Fibroblast of lung (primary cell): ENCODE results near the gene APBB1IP. TPM values are rescaled to one million over a fixed set of nuclear protein-coding genes. Genes with fewer than 3 reads are reported as not detected.
"Not testable (repeated sequence)": the region's sequence is repeated elsewhere in the genome, so short reads cannot be mapped to it uniquely, and the experiment has no call there.

Source experiments
- DNase-seq, 2 donors: peaks; one replicate each; pipeline versions ENCODE4 v3.0.0 to v3.0.0-alpha.2; 2010; ENCODE audit warnings: low read depth in 2 of 2
- H2AFZ ChIP-seq: 2 replicates; pipeline ENCODE4 v1.5.1; 2012; ENCODE audit warnings: low read length, control low read depth, inconsistent platforms
- H3K27ac ChIP-seq: 2 replicates; pipeline ENCODE4 v1.5.1; 2011; ENCODE audit warnings: low read length, control low read depth; ENCODE audit not compliant: insufficient read depth
- H3K27me3 ChIP-seq: 2 replicates; pipeline ENCODE4 v1.5.1; 2011; ENCODE audit warnings: mild to moderate bottlenecking, low read length; ENCODE audit not compliant: control insufficient read depth, insufficient read depth
- H3K36me3 ChIP-seq: 2 replicates; pipeline ENCODE4 v1.5.1; 2011; ENCODE audit warnings: low read length; ENCODE audit not compliant: control insufficient read depth, insufficient read depth
- H3K4me1 ChIP-seq: 2 replicates; pipeline ENCODE4 v1.5.1; 2011; ENCODE audit warnings: low read length; ENCODE audit not compliant: control insufficient read depth, insufficient read depth; ENCODE audit errors: extremely low read depth
- H3K4me2 ChIP-seq: 2 replicates; pipeline ENCODE4 v1.5.1; 2011; ENCODE audit warnings: low read length, control low read depth; ENCODE audit not compliant: insufficient read depth; ENCODE audit errors: extremely low read depth
- H3K4me3 ChIP-seq, 4 experiments: fragments of 200-600 bp in 1 of 4; sonication (generic) in 1 of 4; replicated peaks in 1 of 4; 2 replicates each; pipeline ENCODE4 v1.5.1; 2011 to 2016; ENCODE audit warnings: low read length in 4 of 4, low read depth in 3 of 4, mild to moderate bottlenecking in 3 of 4, control low read depth in 2 of 4, inconsistent platforms in 1 of 4, mixed read lengths in 1 of 4; ENCODE audit not compliant: insufficient read depth in 1 of 4; ENCODE audit errors: control extremely low read depth in 1 of 4
- H3K79me2 ChIP-seq: 2 replicates; pipeline ENCODE4 v1.5.1; 2012; ENCODE audit warnings: mild to moderate bottlenecking, low read length, inconsistent platforms; ENCODE audit not compliant: control insufficient read depth, insufficient read depth
- H3K9ac ChIP-seq: 2 replicates; pipeline ENCODE4 v1.5.1; 2011; ENCODE audit warnings: mild to moderate bottlenecking, low read length, control low read depth; ENCODE audit not compliant: insufficient read depth
- H3K9me3 ChIP-seq: 2 replicates; pipeline ENCODE4 v1.5.1; 2012; ENCODE audit warnings: low read depth, low read length; ENCODE audit not compliant: control insufficient read depth, insufficient read depth
- H4K20me1 ChIP-seq: 2 replicates; pipeline ENCODE4 v1.5.1; 2011; ENCODE audit warnings: low read length; ENCODE audit not compliant: control insufficient read depth, insufficient read depth; ENCODE audit errors: extremely low read depth
- EZH2 ChIP-seq: IDR thresholded peaks from 2 replicates; pipeline ENCODE4 v1.5.1; 2012; ENCODE audit warnings: low read length, control low read depth, mild to moderate bottlenecking; ENCODE audit errors: missing control alignments
- polyA plus RNA-seq, 2 donors: library from polyadenylated mRNA; depleted of rRNA in 1 of 2; stranded (reverse) in 1 of 2; unstranded in 1 of 2; fragments of >200 nt; gene quantifications; 2 replicates each; pipeline ENCODE4 v1.2.1, GENCODE V29; 2011 to 2012; ENCODE audit warnings: missing spikeins in 1 of 2
- total RNA-seq: library from RNA; depleted of rRNA; stranded (reverse); fragments of >200 nt; gene quantifications from 2 replicates; pipeline ENCODE4 v1.2.1, GENCODE V29; 2014
- TF ChIP-seq, protein P1 (sequence below), 2 donors: IDR thresholded peaks in 1 of 2; conservative IDR thresholded peaks in 1 of 2; 1 replicate in 1 of 2; 2 replicates in 1 of 2; pipeline ENCODE4 v1.5.1; 2011 to 2012; ENCODE audit warnings: low read length in 2 of 2, control low read depth in 1 of 2, inconsistent platforms in 1 of 2, low read depth in 1 of 2, mild to moderate bottlenecking in 1 of 2

Gene APBB1IP
- total and polyA plus RNA-seq, 2 donors (not counting 1 experiment from before 2014, with no cell fraction given), result 1.5 TPM

DNA sequence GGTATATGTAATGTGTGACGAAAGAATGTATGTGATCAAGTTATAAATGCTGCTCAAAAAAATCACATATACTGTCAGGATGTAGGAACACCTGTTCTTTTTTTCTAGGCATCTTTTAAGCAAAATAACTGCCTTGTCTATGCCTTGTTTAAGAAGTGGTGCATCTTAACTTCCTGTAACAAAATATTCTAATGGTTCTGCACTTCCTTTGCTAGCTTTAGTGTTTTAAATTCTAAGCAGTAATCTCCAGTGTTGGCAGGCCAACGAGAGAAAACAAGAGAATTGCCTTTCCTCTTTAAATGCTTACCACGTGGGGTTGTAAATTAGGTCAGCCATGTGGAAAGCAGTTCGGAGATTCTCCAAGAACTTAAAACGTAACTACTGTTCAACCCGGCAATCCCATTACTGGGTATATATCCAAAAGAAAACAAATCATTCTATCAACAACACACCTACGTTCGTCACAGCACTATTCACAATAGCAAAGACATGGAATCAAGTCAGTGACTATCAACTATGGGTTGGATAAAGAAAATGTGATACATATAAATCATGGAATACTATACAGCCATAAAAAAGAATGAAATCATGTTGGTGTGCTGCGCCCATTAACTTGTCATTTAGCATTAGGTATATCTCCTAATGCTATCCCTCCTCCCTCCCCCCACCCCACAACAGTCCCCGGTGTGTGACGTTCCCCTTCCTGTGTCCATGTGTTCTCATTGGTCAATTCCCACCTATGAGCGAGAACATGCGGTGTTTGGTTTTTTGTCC, 166.4 kb downstream of the APBB1IP start:
- not testable (repeated sequence) for H4K20me1 ChIP-seq, H3K27me3 ChIP-seq, H3K79me2 ChIP-seq, H3K4me2 ChIP-seq, H3K4me1 ChIP-seq, DNase-seq, H3K4me3 ChIP-seq, H3K27ac ChIP-seq, H3K9me3 ChIP-seq, H3K36me3 ChIP-seq, H2AFZ ChIP-seq, H3K9ac ChIP-seq

DNA sequence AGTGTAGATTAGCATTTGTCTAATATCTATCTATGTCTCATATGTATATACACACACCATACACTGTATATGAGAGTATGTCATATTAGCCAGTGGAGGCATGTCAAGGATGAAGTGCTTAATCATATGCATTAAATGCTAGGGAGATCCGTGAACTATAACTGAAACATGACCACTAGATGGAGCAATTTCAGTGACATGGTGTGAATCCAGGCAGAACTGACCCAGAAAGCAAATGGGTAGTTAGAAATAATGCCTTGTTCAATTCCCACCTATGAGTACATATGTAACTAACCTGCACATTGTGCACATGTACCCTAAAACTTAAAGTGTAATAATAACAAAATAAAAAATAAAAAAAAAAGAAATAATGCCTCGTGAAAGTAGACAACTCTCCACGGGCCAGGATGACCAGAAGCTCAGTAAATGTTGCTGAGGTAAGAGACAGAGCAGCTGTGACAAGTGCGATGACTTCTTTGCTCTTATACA, 168.3 kb downstream of the APBB1IP start:
- H3K4me3 ChIP-seq, H3K9me3 ChIP-seq, H3K79me2 ChIP-seq, H3K4me2 ChIP-seq, H3K27me3 ChIP-seq, H4K20me1 ChIP-seq, H3K4me1 ChIP-seq, H3K27ac ChIP-seq, H2AFZ ChIP-seq, H3K9ac ChIP-seq, H3K36me3 ChIP-seq: not testable (repeated sequence)
- TF ChIP-seq, protein P1, sequence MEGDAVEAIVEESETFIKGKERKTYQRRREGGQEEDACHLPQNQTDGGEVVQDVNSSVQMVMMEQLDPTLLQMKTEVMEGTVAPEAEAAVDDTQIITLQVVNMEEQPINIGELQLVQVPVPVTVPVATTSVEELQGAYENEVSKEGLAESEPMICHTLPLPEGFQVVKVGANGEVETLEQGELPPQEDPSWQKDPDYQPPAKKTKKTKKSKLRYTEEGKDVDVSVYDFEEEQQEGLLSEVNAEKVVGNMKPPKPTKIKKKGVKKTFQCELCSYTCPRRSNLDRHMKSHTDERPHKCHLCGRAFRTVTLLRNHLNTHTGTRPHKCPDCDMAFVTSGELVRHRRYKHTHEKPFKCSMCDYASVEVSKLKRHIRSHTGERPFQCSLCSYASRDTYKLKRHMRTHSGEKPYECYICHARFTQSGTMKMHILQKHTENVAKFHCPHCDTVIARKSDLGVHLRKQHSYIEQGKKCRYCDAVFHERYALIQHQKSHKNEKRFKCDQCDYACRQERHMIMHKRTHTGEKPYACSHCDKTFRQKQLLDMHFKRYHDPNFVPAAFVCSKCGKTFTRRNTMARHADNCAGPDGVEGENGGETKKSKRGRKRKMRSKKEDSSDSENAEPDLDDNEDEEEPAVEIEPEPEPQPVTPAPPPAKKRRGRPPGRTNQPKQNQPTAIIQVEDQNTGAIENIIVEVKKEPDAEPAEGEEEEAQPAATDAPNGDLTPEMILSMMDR (conservative IDR thresholded peaks at IDR 0.05 in 1 of 2, IDR thresholded peaks at IDR 0.05 in 1 of 2; ENCODE audit: low read depth in 1 of 2, low read length in 2 of 2), result peak; percentile 34 to 39
- DNase-seq, result peak in 1 of 2 donors; percentile 2

DNA sequence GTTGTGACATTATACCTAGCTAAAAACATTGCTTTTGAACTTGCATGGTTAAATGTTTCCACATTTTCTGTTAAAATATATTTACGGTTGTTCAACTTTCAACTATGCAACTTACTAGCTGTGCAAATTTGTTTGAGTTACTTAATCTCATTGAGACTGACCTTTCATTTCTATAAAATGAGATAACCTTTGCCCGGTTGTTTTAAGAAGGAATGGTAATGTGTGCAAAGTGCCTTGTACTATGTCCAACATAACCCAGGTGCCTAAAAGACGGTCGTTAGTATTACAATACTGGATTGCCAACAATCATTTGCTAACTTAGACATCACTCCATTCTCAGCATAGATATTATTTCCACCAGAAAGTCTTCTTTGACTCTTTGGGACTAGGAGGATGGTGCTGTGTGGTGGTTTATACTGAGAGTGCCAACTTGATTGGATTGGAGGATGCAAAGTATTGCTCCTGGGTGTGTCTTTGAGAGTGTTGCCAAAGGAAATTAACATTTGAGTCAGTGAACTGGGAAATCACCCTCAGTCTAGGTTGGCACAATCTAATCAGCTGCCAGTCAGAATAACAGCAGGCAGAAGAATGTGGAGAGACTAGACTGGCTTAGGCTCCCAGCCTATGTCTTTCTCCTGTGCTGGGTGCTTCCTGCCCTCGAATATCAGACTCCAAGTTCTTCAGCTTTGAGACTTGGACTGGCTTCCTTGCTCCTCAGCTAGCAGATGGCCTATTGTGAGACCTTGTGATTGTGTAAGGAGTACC, 174.2 kb downstream of the APBB1IP start:
- Histone ChIP-seq H3K79me2 (no peaks in the 10 kb centered on the region), H4K20me1 (no peaks in the 10 kb centered on the region), H3K9me3 (no peaks in the 10 kb centered on the region), H3K4me2 (no peak overlapping the region), H3K4me1 (no peaks in the 10 kb centered on the region), H3K36me3 (no peaks in the 10 kb centered on the region), H3K4me3 (no peak overlapping the region), H3K9ac (no peak overlapping the region), H2AFZ (no peak overlapping the region), H3K27me3 (no peaks in the 10 kb centered on the region), H3K27ac (no peak overlapping the region)
- no peak for DNase-seq
- TF ChIP-seq EZH2, result no peak
- TF ChIP-seq, protein P1 (conservative IDR thresholded peaks at IDR 0.05 in 1 of 2, IDR thresholded peaks at IDR 0.05 in 1 of 2; ENCODE audit: low read depth in 1 of 2, low read length in 2 of 2), result no peak

Other genes starting within 250 kb of the APBB1IP start
- gene GAD2, start 221.6 kb upstream of the APBB1IP start, total RNA-seq, result not detected in 2 replicates
- gene GAD2, start 221.6 kb upstream of the APBB1IP start, polyA plus RNA-seq, result not detected in 2 replicates